Effector memory CD4-positive, alpha-beta T cell (primary cell): ENCODE measurements around the gene COMMD7.
"Not testable (repeated sequence)": the region's sequence is repeated elsewhere in the genome, so short reads cannot be mapped to it uniquely, and the experiment has no call there.

Experiments
- DNase-seq, 3 donors: peaks; one replicate each; pipeline ENCODE4 v3.0.0-alpha.2; 2020
- H3K27ac ChIP-seq: 2 replicates; pipeline ENCODE4 v1.7.0; 2013; ENCODE audit warnings: mild to moderate bottlenecking, low read length, moderate library complexity; ENCODE audit not compliant: insufficient read depth, poor library complexity, severe bottlenecking
- H3K27me3 ChIP-seq: replicated peaks from 2 replicates; pipeline ENCODE4 v1.7.0; 2013; ENCODE audit warnings: mild to moderate bottlenecking, low read length; ENCODE audit not compliant: insufficient read depth, control insufficient read depth, poor library complexity, severe bottlenecking
- H3K36me3 ChIP-seq: 2 replicates; pipeline ENCODE4 v1.7.0; 2013; ENCODE audit warnings: mild to moderate bottlenecking, low read length, moderate library complexity; ENCODE audit not compliant: control insufficient read depth, insufficient read depth
- H3K4me1 ChIP-seq: 2 replicates; pipeline ENCODE4 v1.7.0; 2013; ENCODE audit warnings: low read length, mild to moderate bottlenecking; ENCODE audit not compliant: control insufficient read depth, insufficient read depth, poor library complexity, severe bottlenecking
- H3K4me3 ChIP-seq: 2 replicates; pipeline ENCODE4 v1.7.0; 2013; ENCODE audit warnings: low read length, low read depth, mild to moderate bottlenecking; ENCODE audit not compliant: insufficient read depth, poor library complexity, severe bottlenecking
- H3K9me3 ChIP-seq: 2 replicates; pipeline ENCODE4 v1.7.0; 2013; ENCODE audit warnings: mild to moderate bottlenecking, low read length, moderate library complexity; ENCODE audit not compliant: control insufficient read depth

Gene COMMD7

DNA sequence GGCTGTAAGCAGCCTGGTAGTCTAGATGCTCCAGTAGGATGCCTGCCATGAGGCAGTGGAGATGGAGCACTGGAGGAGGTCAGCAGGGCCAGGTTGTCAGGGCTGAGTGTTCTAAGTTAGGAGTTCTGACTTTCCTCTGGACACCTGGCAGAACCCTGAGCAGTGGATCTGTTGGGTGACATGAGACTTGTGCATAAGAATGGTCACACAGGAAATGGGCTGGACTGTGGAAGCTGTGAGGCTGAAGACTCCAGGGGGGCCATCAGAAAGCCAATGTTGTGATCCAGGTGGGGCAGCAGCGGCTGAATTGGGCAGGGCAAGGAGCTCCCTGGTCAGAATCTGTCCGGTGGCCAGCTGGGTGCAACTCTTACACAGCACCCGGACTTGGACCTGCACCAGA is 45.7 kb downstream of the COMMD7 start:
- peaks cover 3% of the 10 kb centered on the region for H3K36me3 ChIP-seq
- H3K27ac ChIP-seq: no peak overlapping the region

DNA sequence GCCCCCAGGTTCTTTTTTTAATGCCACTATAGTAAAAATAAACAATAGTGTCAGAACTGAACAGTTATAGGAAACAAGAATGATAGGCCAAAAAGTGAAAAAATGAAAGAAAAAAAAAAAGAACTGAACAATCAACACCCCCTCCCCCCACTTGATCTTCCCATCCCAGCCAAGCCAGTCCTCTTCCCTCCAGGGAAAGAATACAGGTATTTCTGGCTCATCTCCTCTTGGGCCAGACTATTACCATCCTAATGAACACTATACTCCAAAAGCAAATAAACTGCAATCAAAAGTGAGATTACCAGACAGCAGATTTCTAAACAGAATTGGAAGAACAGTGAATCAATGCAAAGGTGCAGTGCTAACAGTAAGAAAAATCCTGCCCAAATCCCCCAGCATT is 48.2 kb downstream of the COMMD7 start:
- no peaks in the 10 kb centered on the region for H3K4me1 ChIP-seq
- H3K27me3 ChIP-seq: no peaks in the 10 kb centered on the region
- H3K36me3 ChIP-seq: no peaks in the 10 kb centered on the region
- H3K4me3 ChIP-seq: no peak overlapping the region
- H3K27ac ChIP-seq: no peak overlapping the region
- DNase-seq: no peak
- no peaks in the 10 kb centered on the region for H3K9me3 ChIP-seq

More for the DNA sequence above, 45.7 kb downstream of the COMMD7 start:
- Histone ChIP-seq H3K27me3 (no peaks in the 10 kb centered on the region), H3K4me1 (no peaks in the 10 kb centered on the region), H3K9me3 (no peaks in the 10 kb centered on the region), H3K4me3 (no peak overlapping the region)
- no peak for DNase-seq

DNA sequence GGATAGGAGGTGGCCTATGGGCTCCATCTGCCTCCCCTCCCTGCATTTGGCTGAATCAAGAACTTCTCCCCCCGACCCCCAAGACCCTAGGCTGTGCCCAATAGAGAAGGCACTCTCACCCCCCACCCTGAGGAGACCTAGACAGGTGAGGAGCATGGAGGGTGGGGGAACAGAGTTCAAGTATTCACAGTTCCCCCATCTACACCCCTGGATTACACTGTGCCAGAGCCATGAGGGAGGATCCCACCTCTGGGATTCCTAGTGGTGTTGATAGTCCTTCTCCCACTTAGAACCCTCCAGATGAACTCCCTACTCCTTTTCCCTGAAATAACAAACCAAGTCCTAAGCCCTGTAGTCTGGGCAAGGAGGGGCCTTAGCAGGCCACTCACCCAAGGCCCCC is 54.3 kb downstream of the COMMD7 start:
- not testable (repeated sequence) for H3K27me3 ChIP-seq, DNase-seq, H3K36me3 ChIP-seq, H3K4me1 ChIP-seq, H3K9me3 ChIP-seq, H3K27ac ChIP-seq, H3K4me3 ChIP-seq

DNA sequence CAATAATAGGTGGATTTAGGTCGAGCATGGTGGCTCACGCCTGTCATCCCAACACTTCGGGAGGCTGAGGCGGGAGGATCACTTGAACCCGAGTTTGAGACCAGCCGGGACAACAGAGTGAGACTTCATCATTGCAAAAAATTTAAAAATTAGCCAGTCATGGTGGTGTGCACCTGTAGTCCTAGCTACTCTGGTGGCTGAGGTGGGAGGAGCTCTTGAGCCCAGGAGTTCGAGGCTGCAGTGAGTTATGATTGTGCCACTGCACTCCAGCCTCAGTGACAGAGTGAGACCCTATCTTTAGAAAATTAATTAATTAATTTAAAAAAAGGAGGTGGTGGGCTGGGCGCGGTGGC is 56.1 kb downstream of the COMMD7 start:
- no peaks in the 10 kb centered on the region for H3K9me3 ChIP-seq
- H3K36me3 ChIP-seq: no peaks in the 10 kb centered on the region
- no peaks in the 10 kb centered on the region for H3K4me1 ChIP-seq
- no peak for DNase-seq
- H3K27ac ChIP-seq: no peak overlapping the region
- no peaks in the 10 kb centered on the region for H3K27me3 ChIP-seq
- H3K4me3 ChIP-seq: no peak overlapping the region

DNA sequence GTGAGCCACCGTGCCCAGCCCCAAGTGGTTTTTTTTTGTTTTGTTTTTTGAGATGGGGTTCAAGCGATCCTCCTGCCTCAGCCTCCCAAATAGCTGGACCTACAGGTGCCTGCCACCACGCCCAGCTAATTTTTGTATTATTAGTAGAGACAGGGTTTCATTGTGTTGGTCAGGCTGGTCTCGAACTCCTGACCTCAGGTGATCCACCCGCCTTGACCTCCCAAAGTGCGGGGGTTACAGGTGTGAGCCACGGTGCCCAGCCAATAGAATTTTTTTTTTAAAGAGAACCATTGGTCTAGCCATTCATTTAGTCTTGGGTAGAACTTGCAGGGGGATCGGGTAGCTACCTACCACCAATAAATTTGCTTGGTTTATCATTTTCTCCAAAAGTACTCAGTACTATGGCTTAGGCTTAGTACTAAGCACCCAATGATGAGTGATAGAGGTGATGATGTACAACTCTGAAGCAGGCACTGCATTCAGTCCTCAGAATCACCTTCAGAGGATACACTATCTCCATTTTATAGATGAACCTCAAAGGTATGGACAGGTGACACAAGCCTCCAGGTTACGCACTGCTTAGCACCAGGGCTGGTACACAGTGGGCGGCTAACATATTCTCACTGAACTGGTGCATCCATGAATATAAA is 56.6 kb downstream of the COMMD7 start:
- Histone ChIP-seq H3K27me3 (no peaks in the 10 kb centered on the region), H3K27ac (no peak overlapping the region), H3K4me3 (no peak overlapping the region), H3K9me3 (no peaks in the 10 kb centered on the region), H3K4me1 (no peaks in the 10 kb centered on the region), H3K36me3 (no peaks in the 10 kb centered on the region)
- DNase-seq: no peak

DNA sequence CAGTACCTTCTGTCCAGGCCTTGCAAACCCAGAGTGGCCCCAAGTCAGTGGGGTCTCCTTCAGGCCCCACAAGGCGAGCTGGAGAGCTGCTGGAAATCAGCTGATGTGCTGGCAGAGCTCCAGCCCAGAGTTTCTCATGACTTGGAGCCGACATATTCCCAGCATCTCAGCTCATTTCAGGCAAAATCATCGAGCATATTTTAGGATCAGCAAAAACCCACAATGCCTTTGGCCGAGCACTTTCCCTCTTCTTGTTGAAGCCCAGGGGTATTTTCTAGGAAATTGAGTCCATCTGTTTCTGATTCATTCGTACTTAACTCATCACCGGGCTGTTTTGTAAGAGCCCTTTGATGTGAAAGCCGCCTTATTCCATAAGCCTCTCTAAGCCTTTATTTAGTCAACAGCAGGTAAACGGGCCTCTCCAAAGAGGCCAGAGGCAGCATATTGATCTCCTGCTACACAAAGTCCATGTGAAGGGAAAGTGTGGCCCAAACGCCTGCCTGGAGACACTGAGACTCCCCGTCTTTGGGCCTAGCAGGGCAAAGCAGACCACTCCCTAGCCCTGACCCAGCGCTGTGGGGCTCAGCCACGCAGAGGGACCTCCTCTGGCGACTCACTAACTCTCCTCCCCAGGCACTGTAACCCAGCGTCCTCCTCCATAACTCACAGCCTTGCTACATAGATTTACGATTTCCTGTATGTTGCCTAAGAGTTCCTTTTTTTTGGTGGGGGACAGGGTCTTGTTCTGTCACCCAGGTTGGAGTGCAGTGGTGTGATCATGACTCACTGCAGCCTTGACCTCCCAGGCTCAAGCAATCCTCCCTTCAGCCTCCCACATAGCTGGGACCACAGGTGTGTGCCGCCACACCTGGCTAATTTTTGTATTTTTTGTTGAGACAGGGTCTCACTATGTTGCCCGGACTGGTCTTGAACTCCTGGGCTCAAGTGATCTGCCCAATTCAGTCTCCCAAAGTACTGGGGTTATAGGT is 57.4 kb downstream of the COMMD7 start:
- Histone ChIP-seq H3K4me1 (no peaks in the 10 kb centered on the region), H3K4me3 (no peak overlapping the region), H3K27ac (no peak overlapping the region), H3K27me3 (no peaks in the 10 kb centered on the region), H3K36me3 (no peaks in the 10 kb centered on the region), H3K9me3 (no peaks in the 10 kb centered on the region)
- no peak for DNase-seq

DNA sequence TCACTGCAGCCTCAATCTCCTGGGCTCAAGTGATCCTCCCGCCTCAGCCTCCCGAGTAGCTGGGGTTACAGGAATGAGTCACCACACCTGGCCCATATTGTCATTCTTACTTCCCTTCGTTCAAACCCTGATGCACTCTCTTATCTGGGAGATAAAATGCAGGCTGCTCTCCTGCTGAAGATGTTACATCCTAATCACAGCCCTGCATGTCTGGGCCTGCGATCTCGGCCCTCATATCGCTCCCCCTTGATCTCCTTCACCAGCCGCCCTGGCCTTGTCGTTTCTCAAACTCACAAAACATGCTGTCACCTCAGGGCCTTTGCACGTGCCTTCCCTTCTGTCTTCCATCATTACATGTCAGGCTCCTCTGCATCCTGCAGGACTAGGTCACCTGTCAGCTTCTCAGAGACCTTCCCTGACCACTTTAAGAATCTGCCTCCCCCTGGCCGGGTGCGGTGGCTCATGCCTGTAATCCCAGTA is 60.7 kb downstream of the COMMD7 start:
- no peak overlapping the region for H3K4me3 ChIP-seq
- H3K27me3 ChIP-seq: no peaks in the 10 kb centered on the region
- H3K9me3 ChIP-seq: no peaks in the 10 kb centered on the region
- DNase-seq: no peak
- no peaks in the 10 kb centered on the region for H3K36me3 ChIP-seq
- no peaks in the 10 kb centered on the region for H3K4me1 ChIP-seq
- no peak overlapping the region for H3K27ac ChIP-seq

DNA sequence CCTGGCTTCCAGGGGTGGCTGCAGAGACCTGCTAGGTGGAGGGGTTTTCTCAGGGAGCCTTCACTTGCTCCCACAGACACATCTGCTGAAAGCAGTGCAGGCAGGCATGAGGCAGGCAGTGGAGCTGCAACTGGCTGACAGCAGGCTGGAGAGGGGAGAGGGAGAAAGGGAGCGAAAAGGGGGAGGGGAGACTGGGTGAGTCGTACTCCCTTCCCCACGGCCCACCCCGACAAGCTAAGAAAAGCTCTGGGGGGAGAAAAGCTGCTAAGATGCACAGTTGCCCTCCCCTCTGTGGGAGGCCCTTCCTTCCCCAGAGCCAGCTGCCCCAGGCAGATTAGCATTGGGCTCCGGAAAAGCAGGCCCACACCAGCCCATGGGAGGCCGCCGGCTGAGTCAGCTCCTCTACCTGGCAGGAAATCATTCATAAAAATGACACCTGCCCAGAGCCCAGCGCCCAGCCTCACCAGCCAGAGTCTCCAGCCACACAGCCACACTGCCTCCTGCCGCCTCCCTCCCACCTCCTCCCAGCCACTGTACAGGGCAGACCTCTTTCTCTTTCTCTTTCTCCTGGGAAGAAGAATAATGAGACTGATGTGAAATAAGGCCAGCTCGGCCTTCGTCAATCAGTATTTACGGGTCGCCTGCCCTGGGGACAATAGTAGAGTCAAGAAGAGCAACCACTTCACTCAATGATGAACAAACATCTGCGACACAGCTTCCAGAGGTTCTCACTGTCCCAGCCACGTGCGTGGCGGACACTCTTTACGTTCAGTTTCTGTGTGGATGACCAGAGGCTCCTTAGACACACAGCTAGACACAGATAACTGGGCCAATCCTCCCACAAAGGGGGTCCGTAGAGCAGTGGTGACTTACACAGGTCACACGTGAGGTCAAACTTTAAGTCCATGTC is 61.8 kb downstream of the COMMD7 start:
- no peaks in the 10 kb centered on the region for H3K36me3 ChIP-seq
- no peak for DNase-seq
- H3K4me1 ChIP-seq: no peaks in the 10 kb centered on the region
- H3K4me3 ChIP-seq: no peak overlapping the region
- no peak overlapping the region for H3K27ac ChIP-seq
- no peaks in the 10 kb centered on the region for H3K9me3 ChIP-seq
- H3K27me3 ChIP-seq: no peaks in the 10 kb centered on the region

DNA sequence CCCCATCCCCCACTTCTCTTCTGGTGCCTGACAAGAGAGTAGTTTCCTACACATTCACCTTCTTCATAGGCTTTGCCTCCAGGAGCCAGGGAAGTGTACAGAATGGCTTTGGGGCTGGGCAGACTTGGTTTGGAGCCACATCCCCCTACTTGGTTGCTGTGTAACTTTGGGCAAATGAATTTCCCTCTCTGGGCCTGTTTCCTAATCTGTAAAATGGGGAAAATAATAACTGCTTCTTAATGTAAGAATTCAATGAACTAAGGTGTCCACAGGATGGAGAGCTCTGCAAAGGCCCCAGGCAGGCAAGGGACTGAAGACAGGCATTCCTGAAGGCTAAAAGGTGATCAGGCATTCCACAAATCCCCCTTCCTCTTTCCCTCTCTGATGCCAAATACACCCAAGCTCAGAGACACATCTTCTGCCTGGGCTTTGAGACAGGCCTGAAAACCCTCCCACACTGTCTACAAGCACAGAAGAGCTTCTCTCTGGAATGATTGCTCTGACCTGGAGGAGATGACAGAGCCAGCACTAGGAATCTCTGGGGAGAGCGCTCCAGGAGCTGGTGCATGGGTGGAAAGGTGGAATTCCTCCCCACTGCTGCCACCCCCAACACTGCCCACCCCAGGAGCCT is 62.6 kb downstream of the COMMD7 start:
- Histone ChIP-seq H3K9me3 (no peaks in the 10 kb centered on the region), H3K27me3 (no peaks in the 10 kb centered on the region), H3K4me1 (no peaks in the 10 kb centered on the region), H3K27ac (no peak overlapping the region), H3K4me3 (no peak overlapping the region), H3K36me3 (no peaks in the 10 kb centered on the region)
- DNase-seq: no peak
